Sciatic nerve (tissue), 2 donors: Measurements from ENCODE around the gene POT1. TPM values are rescaled to one million over a fixed set of nuclear protein-coding genes. Genes with fewer than 3 reads are reported as not detected.
"Not testable (repeated sequence)": the region's sequence is repeated elsewhere in the genome, so short reads cannot be mapped to it uniquely, and the experiment has no call there.

Experiments
- ATAC-seq: fragments of 200-7000 bp; cut with Tn5 transposase; one replicate; pipeline ENCODE4 v1.9.1; 2020; ENCODE audit warnings: mild to moderate bottlenecking, moderate library complexity
- DNase-seq: peaks from one replicate; pipeline ENCODE4 v3.0.0-alpha.2; 2020; ENCODE audit warnings: low spot score
- intact Hi-C: fragments of 100-400 bp; cut with DNase I; formaldehyde crosslinking; loops from one replicate; pipeline ENCODE4 v1.14.2; 2022
- total RNA-seq: library from RNA; stranded (reverse); fragmentation: NEBNext Ultra II Directional; extraction: Animal tissue kit (Norgen Biotek cat#: 25700); gene quantifications from one replicate; pipeline ENCODE4 v1.2.1, GENCODE V29; 2021
- donor health status: DM: no; HTN: no; CAD: no.
- donor health status: DM: no; HTN: no; CAD: no.

The POT1 gene, protein sequence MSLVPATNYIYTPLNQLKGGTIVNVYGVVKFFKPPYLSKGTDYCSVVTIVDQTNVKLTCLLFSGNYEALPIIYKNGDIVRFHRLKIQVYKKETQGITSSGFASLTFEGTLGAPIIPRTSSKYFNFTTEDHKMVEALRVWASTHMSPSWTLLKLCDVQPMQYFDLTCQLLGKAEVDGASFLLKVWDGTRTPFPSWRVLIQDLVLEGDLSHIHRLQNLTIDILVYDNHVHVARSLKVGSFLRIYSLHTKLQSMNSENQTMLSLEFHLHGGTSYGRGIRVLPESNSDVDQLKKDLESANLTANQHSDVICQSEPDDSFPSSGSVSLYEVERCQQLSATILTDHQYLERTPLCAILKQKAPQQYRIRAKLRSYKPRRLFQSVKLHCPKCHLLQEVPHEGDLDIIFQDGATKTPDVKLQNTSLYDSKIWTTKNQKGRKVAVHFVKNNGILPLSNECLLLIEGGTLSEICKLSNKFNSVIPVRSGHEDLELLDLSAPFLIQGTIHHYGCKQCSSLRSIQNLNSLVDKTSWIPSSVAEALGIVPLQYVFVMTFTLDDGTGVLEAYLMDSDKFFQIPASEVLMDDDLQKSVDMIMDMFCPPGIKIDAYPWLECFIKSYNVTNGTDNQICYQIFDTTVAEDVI
- total RNA-seq: 33.8 TPM

DNA sequence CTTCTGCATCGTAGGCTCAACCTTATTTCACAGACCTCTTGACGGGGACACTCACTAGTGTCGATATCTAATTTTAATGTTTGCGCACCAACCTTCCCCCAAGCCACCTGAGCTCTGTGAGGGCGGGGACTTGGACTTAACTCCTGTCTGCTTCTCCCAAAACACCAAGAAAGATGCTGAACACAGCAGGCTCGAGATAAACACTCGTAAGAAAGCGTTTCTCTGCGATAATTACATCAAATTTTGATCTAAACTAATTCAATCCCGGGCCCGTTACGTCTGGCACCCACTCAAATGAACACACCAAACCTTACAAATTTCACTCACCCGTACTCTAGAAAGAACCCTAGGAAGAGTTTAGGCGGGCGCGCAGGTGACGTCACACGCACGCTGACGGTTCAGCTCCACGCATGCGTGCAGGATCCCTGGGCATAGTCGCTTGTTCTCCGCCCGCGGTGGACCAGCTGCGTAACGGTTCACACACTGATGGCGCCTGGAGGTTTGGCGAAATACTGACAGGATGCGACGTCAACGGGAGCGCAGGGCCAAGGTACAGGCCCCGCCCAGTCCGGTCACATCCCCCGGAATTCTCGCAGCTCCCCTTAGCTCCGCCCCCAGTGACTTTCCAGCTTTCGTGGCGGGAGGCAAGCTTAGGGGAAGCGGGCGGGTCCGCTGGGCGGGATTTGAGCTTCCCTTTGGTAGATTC, at the start of gene POT1:
TSS of gene POT1 (minus strand) at position 359 of the 706 bp plus-strand sequence. CDS start 32,652 bp downstream, outside the sequence.
- DNase-seq (peak; percentile 99), ATAC-seq (peak; percentile 100)
- intact Hi-C loops: no loop called here

DNA sequence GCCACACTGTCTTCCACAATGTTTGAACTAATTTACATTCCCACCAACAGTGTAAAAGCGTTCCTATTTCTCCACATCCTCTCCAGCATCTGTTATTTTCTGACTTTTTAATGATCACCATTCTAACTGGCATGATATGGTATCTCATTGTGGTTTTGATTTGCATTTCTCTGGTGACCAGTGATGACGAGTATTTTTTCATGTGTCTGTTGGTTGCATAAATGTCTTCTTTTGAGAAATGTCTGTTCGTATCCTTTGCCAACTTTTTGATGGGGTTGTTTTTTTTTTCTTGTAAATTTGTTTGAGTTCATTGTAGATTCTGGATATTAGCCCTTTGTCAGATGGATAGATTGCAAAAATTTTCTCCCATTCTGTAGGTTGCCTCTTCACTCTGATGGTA, 45.5 kb upstream of the POT1 start:
- DNase-seq, ATAC-seq, intact Hi-C loops: not testable (repeated sequence)

GRCh38 chr7:124965553-124965952, 35.9 kb upstream of the POT1 start:
- DNase-seq (no peak), ATAC-seq (no peak)
- intact Hi-C loops: no loop called here

- intact Hi-C loops: no loop called here
- no peak for ATAC-seq
- DNase-seq: no peak
Observed at GRCh38 chr7:124959676-124960075, 30.1 kb upstream of the POT1 start.

DNA sequence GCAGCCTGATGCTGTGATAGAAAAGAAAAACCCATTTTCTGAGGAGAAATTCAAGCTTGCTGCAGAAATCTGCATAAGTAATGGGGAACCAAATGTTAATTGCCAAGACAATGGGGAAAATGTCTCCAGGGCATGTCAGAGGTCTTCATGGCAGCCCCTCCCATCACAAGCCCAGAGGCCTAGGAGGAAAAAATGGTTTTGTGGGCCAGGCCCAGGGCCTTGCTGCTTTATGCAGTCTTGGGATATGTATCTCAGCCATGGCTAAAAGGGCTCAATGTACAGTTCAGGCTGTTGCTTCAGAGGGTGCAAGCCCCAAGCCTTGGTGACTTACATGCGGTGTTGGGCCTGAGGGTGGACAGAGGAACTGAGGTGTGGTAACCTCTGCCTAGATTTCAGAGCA, 28.3 kb upstream of the POT1 start:
- DNase-seq, intact Hi-C loops, ATAC-seq: not testable (repeated sequence)

- no peak for DNase-seq
- intact Hi-C loops: no loop called here
- no peak for ATAC-seq
Observed at GRCh38 chr7:124956160-124956559, 26.5 kb upstream of the POT1 start.

GRCh38 chr7:124954790-124955189, 25.2 kb upstream of the POT1 start:
- DNase-seq (no peak), ATAC-seq (no peak)
- intact Hi-C loops: no loop called here

DNA sequence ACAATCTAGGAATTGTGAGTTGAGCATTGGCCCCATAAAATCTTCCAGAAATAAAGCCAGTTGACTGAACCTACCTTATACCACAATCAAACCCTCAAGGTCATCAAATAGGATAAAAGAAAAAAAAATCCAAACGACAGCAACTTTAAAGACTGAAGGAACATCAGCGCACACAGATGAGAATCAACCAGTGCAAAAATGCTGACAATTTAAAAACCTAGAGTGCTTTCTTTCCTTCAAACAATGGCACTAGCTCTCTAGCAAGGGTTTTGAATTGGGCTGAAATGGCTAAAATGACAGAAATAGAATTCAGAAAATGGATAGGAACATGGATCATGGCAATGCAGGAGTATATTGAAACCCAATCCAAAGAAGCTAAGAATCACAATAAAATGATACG, 16.1 kb upstream of the POT1 start:
- intact Hi-C loops: no loop called here
- no peak for DNase-seq
- no peak for ATAC-seq

GRCh38 chr7:124943472-124943871, 13.8 kb upstream of the POT1 start:
- intact Hi-C loops: no loop called here
- ATAC-seq (no peak), DNase-seq (no peak)

- ATAC-seq (no peak), DNase-seq (no peak)
- intact Hi-C loops: no loop called here
Observed at GRCh38 chr7:124942399-124942798, 12.8 kb upstream of the POT1 start.

GRCh38 chr7:124940306-124940705, 10.7 kb upstream of the POT1 start:
- intact Hi-C loops: no loop called here
- no peak for ATAC-seq
- DNase-seq: no peak

DNA sequence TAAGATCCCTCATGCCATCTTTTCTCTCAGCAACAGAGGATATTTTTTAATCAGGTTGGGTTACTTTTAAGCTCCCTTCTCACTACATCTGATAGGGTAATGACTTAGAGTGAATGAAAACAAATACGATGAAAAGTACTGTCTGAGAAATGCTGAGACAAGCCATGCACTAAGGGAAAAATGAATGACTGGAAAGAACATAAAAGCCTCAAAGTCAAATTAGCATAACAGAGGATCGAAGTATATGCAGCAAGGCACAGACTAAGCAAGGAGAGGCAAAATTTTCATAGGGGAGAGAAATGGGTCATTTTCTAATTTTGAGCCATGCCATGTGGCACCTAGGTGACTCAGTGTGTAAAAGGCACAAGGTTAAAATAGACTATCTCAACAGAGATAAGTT, 8.5 kb upstream of the POT1 start:
- intact Hi-C loops: no loop called here
- DNase-seq (no peak), ATAC-seq (no peak)

GRCh38 chr7:124937076-124937475, 7.5 kb upstream of the POT1 start:
- ATAC-seq (no peak), DNase-seq (no peak)
- intact Hi-C loops: no loop called here

- no peak for DNase-seq
- intact Hi-C loops: no loop called here
Observed at GRCh38 chr7:124934841-124935240, 5.2 kb upstream of the POT1 start.

GRCh38 chr7:124930655-124931597, 1.3 kb upstream of the POT1 start:
- intact Hi-C loops: no loop called here
- ATAC-seq (no peak), DNase-seq (no peak)

More at GRCh38 chr7:124934841-124935240, 5.2 kb upstream of the POT1 start:
- ATAC-seq: no peak

- ATAC-seq: no peak
- intact Hi-C loops: no loop called here
- DNase-seq: no peak
Observed at GRCh38 chr7:124930173-124930623, 573 bp upstream of the POT1 start.

- intact Hi-C loops: no loop called here
- no peak for ATAC-seq
- DNase-seq: no peak
Observed at GRCh38 chr7:124924906-124925305, 4.7 kb downstream of the POT1 start.

DNA sequence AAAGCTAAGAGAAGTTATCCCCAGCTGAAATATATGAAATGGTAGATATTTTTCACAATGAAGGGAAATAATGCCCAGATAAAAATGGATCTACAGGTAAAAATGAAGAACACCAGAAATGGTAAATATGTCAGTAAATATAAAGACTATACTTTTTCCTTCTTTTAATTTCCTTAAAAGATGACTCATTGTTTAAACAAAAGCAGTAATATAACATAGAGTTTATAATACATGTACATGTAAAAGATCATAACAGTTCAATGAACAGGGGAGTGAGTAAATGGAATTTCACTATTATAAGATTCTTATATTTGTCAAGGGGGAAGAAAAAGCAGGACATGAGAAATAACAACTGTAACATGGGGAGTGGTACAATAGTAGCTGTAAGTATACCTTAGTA, 7.4 kb downstream of the POT1 start:
- intact Hi-C loops: no loop called here
- DNase-seq: no peak
- ATAC-seq: no peak

GRCh38 chr7:124919841-124920240, 9.8 kb downstream of the POT1 start:
- DNase-seq (no peak), ATAC-seq (no peak)
- intact Hi-C loops: no loop called here
